ENCODE data around the gene MS4A10.
"Not testable (repeated sequence)": the region's sequence is repeated elsewhere in the genome, so short reads cannot be mapped to it uniquely, and the experiment has no call there.

MS4A10 gene

DNA sequence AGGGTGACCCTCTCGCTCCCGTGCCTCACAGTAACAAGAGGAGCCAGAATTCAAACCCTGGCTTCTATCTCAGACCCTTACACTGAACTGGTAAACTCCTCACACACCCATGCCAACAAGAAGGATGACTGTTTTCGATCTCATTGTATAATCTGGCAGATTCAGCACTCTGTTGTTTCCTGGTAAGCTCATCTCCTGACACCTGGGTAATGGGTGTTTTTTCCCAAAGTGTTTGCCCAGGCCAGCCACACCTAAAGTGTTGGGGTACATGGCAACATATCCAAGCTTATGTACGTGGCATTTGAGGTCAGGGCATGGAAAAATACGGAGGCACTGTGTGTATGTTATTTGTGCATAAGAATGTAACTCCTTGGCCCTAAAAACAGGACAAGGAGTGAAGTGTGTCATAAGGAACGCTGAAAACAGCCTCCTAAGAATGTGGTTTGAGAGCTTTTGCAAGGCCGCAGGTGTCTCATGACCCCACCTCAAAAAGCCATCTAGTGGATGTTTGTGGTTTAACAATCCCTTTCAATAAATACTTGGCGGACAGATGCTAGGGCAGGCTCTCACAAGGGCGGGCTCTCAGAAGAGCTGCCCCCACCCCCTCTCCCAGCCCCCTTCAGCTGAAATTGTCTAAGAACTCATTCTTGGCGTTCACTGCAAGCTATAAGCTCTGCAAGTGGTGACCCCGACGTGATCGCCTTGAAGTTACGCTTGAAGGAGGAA, 28.7 kb upstream of the MS4A10 start, which contains the start of gene MS4A15:
Gene MS4A15 (plus strand): TSS at position 561 of the 726 bp plus-strand sequence. CDS start 6,867 bp downstream, outside the sequence.
- peak; percentile 68 for DNase-seq (ENCODE audit: low read depth)
- H3K4me3 ChIP-seq (ENCODE audit: low read depth, low read length) = no peak within 1 kb of the TSS
- TF ChIP-seq, protein P1, sequence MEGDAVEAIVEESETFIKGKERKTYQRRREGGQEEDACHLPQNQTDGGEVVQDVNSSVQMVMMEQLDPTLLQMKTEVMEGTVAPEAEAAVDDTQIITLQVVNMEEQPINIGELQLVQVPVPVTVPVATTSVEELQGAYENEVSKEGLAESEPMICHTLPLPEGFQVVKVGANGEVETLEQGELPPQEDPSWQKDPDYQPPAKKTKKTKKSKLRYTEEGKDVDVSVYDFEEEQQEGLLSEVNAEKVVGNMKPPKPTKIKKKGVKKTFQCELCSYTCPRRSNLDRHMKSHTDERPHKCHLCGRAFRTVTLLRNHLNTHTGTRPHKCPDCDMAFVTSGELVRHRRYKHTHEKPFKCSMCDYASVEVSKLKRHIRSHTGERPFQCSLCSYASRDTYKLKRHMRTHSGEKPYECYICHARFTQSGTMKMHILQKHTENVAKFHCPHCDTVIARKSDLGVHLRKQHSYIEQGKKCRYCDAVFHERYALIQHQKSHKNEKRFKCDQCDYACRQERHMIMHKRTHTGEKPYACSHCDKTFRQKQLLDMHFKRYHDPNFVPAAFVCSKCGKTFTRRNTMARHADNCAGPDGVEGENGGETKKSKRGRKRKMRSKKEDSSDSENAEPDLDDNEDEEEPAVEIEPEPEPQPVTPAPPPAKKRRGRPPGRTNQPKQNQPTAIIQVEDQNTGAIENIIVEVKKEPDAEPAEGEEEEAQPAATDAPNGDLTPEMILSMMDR (IDR thresholded peaks at IDR 0.05; ENCODE audit: low read depth, low read length) = peak; percentile 37
- TF ChIP-seq, protein P2, sequence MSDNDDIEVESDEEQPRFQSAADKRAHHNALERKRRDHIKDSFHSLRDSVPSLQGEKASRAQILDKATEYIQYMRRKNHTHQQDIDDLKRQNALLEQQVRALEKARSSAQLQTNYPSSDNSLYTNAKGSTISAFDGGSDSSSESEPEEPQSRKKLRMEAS (IDR thresholded peaks at IDR 0.05; ENCODE audit: low read depth, low read length) = 0 out of 2 replicates have a peak, but pooled peaks have one; percentile 19
- TF ChIP-seq POLR2A (IDR thresholded peaks at IDR 0.05; ENCODE audit: extremely low read depth, insufficient read length) (no peak), MYC (IDR thresholded peaks at IDR 0.05; ENCODE audit: low read depth, low read length) (no peak)

DNA sequence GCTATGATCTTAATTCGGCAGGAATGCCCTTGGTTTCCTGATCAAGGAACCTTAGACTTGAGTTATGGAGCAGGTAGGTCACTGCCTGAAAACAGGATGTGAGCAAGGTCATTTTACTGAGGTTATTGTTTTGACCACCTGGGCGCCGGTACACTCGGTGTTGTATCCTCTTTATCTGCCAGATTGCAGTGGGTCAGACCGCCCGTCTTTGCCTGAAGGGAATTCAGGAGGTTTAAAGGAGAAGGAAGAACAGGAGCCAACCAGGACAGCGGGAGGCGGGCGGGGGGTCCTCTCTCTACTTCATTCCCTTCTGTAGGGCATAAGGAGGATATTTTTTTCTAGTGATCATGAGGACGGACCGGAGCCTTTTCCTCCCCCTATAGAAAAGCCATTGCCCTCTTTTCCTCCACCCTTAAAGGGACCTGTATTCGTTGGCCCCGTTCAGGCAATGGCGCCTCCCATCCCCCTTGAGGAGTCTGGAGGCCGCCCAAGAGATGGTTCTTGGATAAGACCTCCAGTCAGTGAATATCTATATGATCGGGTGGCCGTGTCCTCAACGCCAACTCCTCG, 27.8 kb upstream of the MS4A10 start:
- DNase-seq (ENCODE audit: low read depth) = no peak
- TF ChIP-seq, protein P1 (IDR thresholded peaks at IDR 0.05; ENCODE audit: low read depth, low read length) = no peak
- TF ChIP-seq MYC (IDR thresholded peaks at IDR 0.05; ENCODE audit: low read depth, low read length) (no peak), POLR2A (IDR thresholded peaks at IDR 0.05; ENCODE audit: extremely low read depth, insufficient read length) (no peak)
- TF ChIP-seq, protein P2 (IDR thresholded peaks at IDR 0.05; ENCODE audit: low read depth, low read length) = no peak
- no peak overlapping the region for H3K4me3 ChIP-seq (ENCODE audit: low read depth, low read length)

- not testable (repeated sequence) for H3K4me3 ChIP-seq (ENCODE audit: low read depth, low read length); DNase-seq (ENCODE audit: low read depth)
Observed at GRCh38 chr11:60758671-60759070, 26.5 kb upstream of the MS4A10 start.

GRCh38 chr11:60759438-60760225, 25.5 kb upstream of the MS4A10 start:
- peak; percentile 79 for DNase-seq (ENCODE audit: low read depth)
- H3K4me3 ChIP-seq (ENCODE audit: low read depth, low read length) = not testable (repeated sequence)

DNA sequence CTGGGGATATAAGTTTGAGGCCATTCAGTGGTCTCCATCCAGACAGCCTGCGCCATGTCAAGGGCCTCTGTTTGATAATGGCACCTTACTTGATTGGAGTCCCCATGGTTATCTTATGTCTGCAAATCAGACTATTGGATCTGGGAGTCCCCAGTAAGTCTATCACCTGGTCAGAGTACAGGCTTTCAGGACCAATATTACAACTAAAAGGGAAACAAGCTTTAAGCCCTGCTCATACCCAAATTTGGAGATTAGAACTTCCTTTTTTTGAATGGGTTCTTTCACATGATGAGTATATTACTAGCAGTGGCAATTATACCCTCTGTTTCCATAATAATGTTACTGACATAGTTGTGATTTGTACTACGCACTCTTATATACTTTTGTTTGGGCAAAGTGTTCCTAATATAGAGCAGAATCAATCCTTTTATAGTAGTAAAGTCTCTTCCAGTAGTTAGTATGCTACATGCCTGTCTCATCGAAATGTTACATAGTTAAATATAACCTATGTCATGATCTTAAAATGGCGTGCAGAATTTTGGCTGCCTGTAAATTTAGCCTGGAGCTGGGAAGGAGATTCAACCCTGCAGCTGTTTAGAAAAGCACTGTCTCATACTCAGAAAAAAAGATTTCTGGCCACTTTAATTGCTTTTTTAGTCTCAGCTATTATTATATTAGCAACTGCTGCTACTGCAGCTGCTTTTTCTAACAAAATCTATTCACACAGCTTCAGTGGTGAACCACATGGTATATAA, 23.5 kb upstream of the MS4A10 start:
- DNase-seq (ENCODE audit: low read depth) = no peak
- no peak overlapping the region for H3K4me3 ChIP-seq (ENCODE audit: low read depth, low read length)
- TF ChIP-seq POLR2A (IDR thresholded peaks at IDR 0.05; ENCODE audit: extremely low read depth, insufficient read length) = no peak
- TF ChIP-seq, protein P1 (IDR thresholded peaks at IDR 0.05; ENCODE audit: low read depth, low read length) = no peak
- TF ChIP-seq, protein P2 (IDR thresholded peaks at IDR 0.05; ENCODE audit: low read depth, low read length) = no peak
- TF ChIP-seq MYC (IDR thresholded peaks at IDR 0.05; ENCODE audit: low read depth, low read length) = no peak

- peak; percentile 52 for DNase-seq (ENCODE audit: low read depth)
- no peak for TF ChIP-seq POLR2A (IDR thresholded peaks at IDR 0.05; ENCODE audit: extremely low read depth, insufficient read length)
- TF ChIP-seq, protein P1 (IDR thresholded peaks at IDR 0.05; ENCODE audit: low read depth, low read length) = peak; percentile 47
- no peak overlapping the region for H3K4me3 ChIP-seq (ENCODE audit: low read depth, low read length)
Observed at GRCh38 chr11:60762851-60763691, 22.1 kb upstream of the MS4A10 start.
